Fibroblast of the aortic adventitia (primary cell): ENCODE results near the gene ABL1. TPM values are rescaled to one million over a fixed set of nuclear protein-coding genes. Genes with fewer than 3 reads are reported as not detected.

Source experiments
- DNase-seq: peaks from one replicate; pipeline ENCODE4 v3.0.0-alpha.2; 2010; ENCODE audit warnings: low read depth
- H3K4me3 ChIP-seq: 2 replicates; pipeline ENCODE4 v1.5.1; 2011; ENCODE audit warnings: low read depth, mild to moderate bottlenecking, control low read depth, low read length, moderate library complexity
- CTCF ChIP-seq: IDR thresholded peaks from 2 replicates; pipeline ENCODE4 v1.5.1; 2011; ENCODE audit warnings: mild to moderate bottlenecking, low read length, control low read depth, inconsistent platforms; ENCODE audit not compliant: insufficient read depth
- total RNA-seq: library from RNA; depleted of rRNA; stranded (reverse); fragments of >200 nt; gene quantifications from 2 replicates; pipeline ENCODE4 v1.2.3, GENCODE V29; 2012; ENCODE audit warnings: low replicate concordance

The ABL1 gene
- total RNA-seq, 1 donor = 73.3 TPM

DNA sequence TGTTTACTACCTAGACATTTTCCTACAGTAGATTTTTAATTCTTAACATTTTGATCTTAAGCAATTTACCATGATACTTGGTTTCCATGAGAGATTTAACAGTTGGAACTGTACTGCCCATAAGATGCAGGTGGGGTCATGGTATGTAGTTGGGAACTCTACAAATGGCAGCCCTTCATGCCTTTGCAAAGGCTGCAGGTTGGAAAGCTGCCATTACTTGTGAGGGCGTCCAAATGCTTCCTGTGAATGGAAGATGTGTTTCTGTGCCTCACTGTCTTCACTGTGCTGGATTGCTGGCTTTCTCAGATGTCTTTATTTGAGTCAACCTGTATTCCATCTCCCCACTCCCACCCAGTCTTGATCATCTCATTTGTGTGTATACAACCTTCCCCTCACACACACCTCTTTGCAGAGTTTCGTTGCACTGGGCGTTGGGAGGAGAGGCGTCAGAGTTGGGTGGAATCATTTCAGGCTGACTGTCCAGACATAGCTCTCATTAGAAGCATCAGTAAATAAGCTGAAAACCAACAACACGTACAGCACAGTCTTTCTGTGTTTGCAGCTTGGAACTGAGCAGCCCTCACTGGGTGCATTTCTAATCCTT, 14.8 kb upstream of the ABL1 start:
- TF ChIP-seq CTCF = no peak
- no peak for DNase-seq

DNA sequence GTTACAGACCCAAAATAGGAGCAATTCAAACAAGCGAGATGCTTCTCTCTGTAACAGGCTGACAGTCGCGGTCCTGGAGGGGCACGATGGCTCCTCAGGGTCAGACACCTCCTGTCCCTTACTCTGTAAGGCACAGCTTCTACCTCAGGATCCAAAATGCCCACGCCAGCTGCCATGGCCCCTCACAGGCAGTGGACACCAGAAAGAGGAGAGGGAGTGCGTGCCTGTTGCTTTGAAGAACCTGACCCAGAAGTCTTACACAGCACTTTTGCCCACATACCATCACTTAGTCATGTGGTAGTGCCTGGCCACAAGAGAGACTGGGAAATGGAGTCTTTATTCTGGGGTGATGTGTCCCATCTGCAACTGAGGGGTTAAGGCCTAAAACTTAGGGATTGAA, 11.6 kb upstream of the ABL1 start:
- DNase-seq = no peak
- no peak for TF ChIP-seq CTCF
- H3K4me3 ChIP-seq = no peak overlapping the region

More for the DNA sequence above, 14.8 kb upstream of the ABL1 start:
- H3K4me3 ChIP-seq = no peak overlapping the region

DNA sequence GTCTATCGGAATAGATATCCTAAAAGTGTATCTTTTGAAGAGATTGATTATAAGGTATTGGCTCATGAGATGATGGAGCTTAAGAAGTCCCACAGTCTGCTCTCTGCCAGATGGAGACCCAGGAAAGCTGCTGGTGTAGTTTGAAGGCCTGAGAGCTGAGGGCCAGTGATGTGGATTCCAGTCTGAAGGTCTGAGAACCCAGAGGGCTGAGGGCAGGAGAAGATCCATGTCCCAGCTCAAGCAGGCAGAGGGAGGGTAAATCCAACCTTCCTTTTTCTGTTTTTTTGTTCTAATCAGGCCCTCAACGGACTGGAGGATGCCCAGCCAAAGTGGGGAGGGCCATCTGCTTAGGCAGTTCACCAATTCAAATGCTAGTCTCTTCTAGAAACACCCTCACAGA, 11.0 kb upstream of the ABL1 start:
- no peak for TF ChIP-seq CTCF
- no peak for DNase-seq
- no peak overlapping the region for H3K4me3 ChIP-seq

GRCh38 chr9:130824643-130825350, 10.3 kb upstream of the ABL1 start:
- H3K4me3 ChIP-seq = no peak overlapping the region
- no peak for TF ChIP-seq CTCF
- DNase-seq = peak; percentile 78

- no peak for TF ChIP-seq CTCF
- no peak for DNase-seq
- H3K4me3 ChIP-seq = no peak overlapping the region
These were observed 9.8 kb upstream of the ABL1 start for GRCh38 chr9:130825351-130825651.

DNA sequence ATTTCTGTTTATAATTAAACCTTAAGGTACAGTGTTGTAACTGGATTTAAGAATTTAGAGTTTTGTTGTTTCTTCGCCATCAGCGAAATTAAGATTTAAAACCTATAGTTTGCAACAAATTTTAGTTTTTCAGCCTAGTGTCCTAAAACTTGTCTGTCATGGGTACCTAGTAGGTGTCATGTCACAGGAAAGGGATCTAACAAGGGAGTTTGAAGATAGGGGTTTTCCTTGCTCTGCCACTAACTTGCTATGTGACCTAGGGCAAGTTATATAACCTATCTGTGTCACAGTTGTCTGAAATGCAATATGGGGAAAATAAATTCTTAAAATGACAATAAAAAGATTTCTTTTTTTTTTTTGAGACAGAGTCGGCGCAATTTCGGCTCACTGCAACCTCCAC, 9.2 kb upstream of the ABL1 start:
- H3K4me3 ChIP-seq = no peak overlapping the region
- no peak for TF ChIP-seq CTCF
- DNase-seq = no peak

DNA sequence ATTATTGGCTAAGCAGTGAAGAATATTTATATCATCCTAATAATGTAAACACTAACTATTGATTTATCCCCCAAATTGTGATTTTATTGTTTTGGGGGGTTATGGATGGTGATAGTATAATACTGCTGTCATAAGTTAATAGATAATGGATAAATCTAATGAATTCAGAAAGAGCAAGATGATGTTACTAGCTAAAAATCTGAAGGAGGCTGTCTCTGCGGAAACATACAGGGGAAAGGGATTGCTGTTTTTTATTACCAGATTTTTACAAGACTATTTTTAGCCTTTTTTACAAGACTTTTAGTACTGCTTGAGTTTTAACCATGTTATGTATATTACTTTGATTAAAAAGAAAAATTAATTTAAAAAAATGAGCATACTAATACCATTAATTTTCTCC, 5.3 kb upstream of the ABL1 start:
- DNase-seq = no peak
- no peak overlapping the region for H3K4me3 ChIP-seq
- TF ChIP-seq CTCF = no peak
